IMR-90 (cell line): ENCODE data around the gene SGCE. TPM values are rescaled to one million over a fixed set of nuclear protein-coding genes. Genes with fewer than 3 reads are reported as not detected.

ENCODE experiments used
- ATAC-seq: fragments of 200-7000 bp; cut with Tn5 transposase; 2 replicates; pipeline ENCODE4 v1.9.1; 2020; ENCODE audit warnings: low read depth, mild to moderate bottlenecking, moderate library complexity
- BruUV-seq: library from RNA; stranded (reverse); fragments of 400-500 nt; replicated peaks from 2 replicates; lab custom pipeline; 2021; lab: Mats Ljungman, UMichigan
- CTCF ChIA-PET: fragments of 300-600 bp; formaldehyde crosslinking; extraction: SDS; loops from one replicate; lab custom pipeline; 2021; ENCODE audit warnings: antibody characterized with exemption; lab: Yijun Ruan, JAX
- POLR2A ChIA-PET: fragments of 300-600 bp; sonication (Branson Sonifier 250); formaldehyde crosslinking; loops from one replicate; lab custom pipeline; 2022; ENCODE audit warnings: antibody characterized with exemption; ENCODE audit not compliant: unreplicated experiment; lab: Charles Lee
- DNase-seq: peaks from one replicate; pipeline ENCODE4 v3.0.0; 2013
- H2AFZ ChIP-seq: replicated peaks from 2 replicates; pipeline ENCODE3; 2013; ENCODE audit warnings: low read length, mild to moderate bottlenecking; ENCODE audit not compliant: poor library complexity
- H2AK5ac ChIP-seq: 2 replicates; pipeline ENCODE4 v1.6.1; 2013; ENCODE audit warnings: low read depth, low read length, inconsistent platforms
- H2AK9ac ChIP-seq: replicated peaks from 2 replicates; pipeline ENCODE3; 2013; ENCODE audit warnings: mild to moderate bottlenecking, low read depth, low read length, moderate library complexity; ENCODE audit not compliant: poor library complexity
- H2BK120ac ChIP-seq: 2 replicates; pipeline ENCODE4 v1.6.1; 2013; ENCODE audit warnings: low read depth, low read length, inconsistent platforms
- H2BK15ac ChIP-seq: 3 replicates; pipeline ENCODE4 v1.6.1; 2013; ENCODE audit warnings: low read depth, low read length, inconsistent platforms
- H2BK20ac ChIP-seq: 2 replicates; pipeline ENCODE4 v1.6.1; 2013; ENCODE audit warnings: low read depth, mild to moderate bottlenecking, inconsistent platforms, low read length, moderate library complexity
- H2BK5ac ChIP-seq: 2 replicates; pipeline ENCODE4 v1.6.1; 2013; ENCODE audit warnings: mild to moderate bottlenecking, low read depth, low read length, inconsistent platforms; ENCODE audit not compliant: poor library complexity, severe bottlenecking
- H3K14ac ChIP-seq: replicated peaks from 2 replicates; pipeline ENCODE4 v1.6.1; 2013; ENCODE audit warnings: low read depth, low read length, inconsistent platforms
- H3K18ac ChIP-seq: 2 replicates; pipeline ENCODE4 v1.6.1; 2013; ENCODE audit warnings: low read depth, low read length, control low read depth
- H3K23ac ChIP-seq: 2 replicates; pipeline ENCODE4 v1.6.1; 2013; ENCODE audit warnings: low read depth, low read length, inconsistent platforms
- H3K27ac ChIP-seq: 2 replicates; pipeline ENCODE4 v1.5.1; 2013; ENCODE audit warnings: mild to moderate bottlenecking, control low read depth, low read length; ENCODE audit not compliant: insufficient read depth
- H3K27me3 ChIP-seq: 2 replicates; pipeline ENCODE4 v1.6.1; 2013; ENCODE audit warnings: low read length; ENCODE audit not compliant: control insufficient read depth, insufficient read depth
- H3K36me3 ChIP-seq: 2 replicates; pipeline ENCODE4 v1.6.1; 2013; ENCODE audit warnings: low read length, mixed read lengths; ENCODE audit not compliant: control insufficient read depth, insufficient read depth
- H3K4ac ChIP-seq: 2 replicates; pipeline ENCODE4 v1.6.1; 2013; ENCODE audit warnings: low read depth, low read length, inconsistent platforms
- H3K4me1 ChIP-seq: 2 replicates; pipeline ENCODE4 v1.6.1; 2013; ENCODE audit warnings: low read length, mixed read lengths; ENCODE audit not compliant: control insufficient read depth, insufficient read depth
- H3K4me2 ChIP-seq: 2 replicates; pipeline ENCODE4 v1.6.1; 2013; ENCODE audit warnings: low read depth, mild to moderate bottlenecking, control low read depth, low read length, moderate library complexity
- H3K4me3 ChIP-seq: 2 replicates; pipeline ENCODE4 v1.5.1; 2013; ENCODE audit warnings: low read depth, mild to moderate bottlenecking, control low read depth, low read length, moderate library complexity; ENCODE audit not compliant: insufficient read depth
- H3K56ac ChIP-seq: 2 replicates; pipeline ENCODE4 v1.6.1; 2013; ENCODE audit warnings: low read length, inconsistent platforms; ENCODE audit not compliant: insufficient read depth; ENCODE audit errors: extremely low read depth
- H3K79me1 ChIP-seq, 2 experiments: 2 replicates each; pipeline ENCODE4 v1.6.1; 2013; ENCODE audit warnings: low read length in 2 of 2, inconsistent platforms in 1 of 2, low read depth in 1 of 2
- H3K9ac ChIP-seq: 2 replicates; pipeline ENCODE4 v1.6.1; 2013; ENCODE audit warnings: low read depth, low read length, control low read depth
- H3K9me1 ChIP-seq: 2 replicates; pipeline ENCODE4 v1.6.1; 2013; ENCODE audit warnings: low read length, inconsistent platforms; ENCODE audit not compliant: insufficient read depth
- H3K9me3 ChIP-seq: 2 replicates; pipeline ENCODE4 v1.6.1; 2013; ENCODE audit warnings: low read length; ENCODE audit not compliant: control insufficient read depth, insufficient read depth
- H4K20me1 ChIP-seq: 2 replicates; pipeline ENCODE4 v1.6.1; 2013; ENCODE audit warnings: low read length, inconsistent platforms; ENCODE audit not compliant: insufficient read depth
- H4K5ac ChIP-seq: 2 replicates; pipeline ENCODE4 v1.6.1; 2013; ENCODE audit warnings: mild to moderate bottlenecking, low read depth, low read length, control low read depth
- H4K8ac ChIP-seq, 2 experiments: 2 replicates each; pipeline ENCODE4 v1.6.1; 2013; ENCODE audit warnings: low read depth in 2 of 2, low read length in 2 of 2, control low read depth in 1 of 2, inconsistent platforms in 1 of 2
- H4K91ac ChIP-seq: 2 replicates; pipeline ENCODE4 v1.6.1; 2013; ENCODE audit warnings: low read depth, low read length, inconsistent platforms; ENCODE audit not compliant: insufficient read depth
- CEBPB ChIP-seq: IDR thresholded peaks from 2 replicates; pipeline ENCODE4 v1.6.1; 2012; ENCODE audit warnings: low read depth, low read length, improper control_type of control experiment
- MAFK ChIP-seq: IDR thresholded peaks from 2 replicates; pipeline ENCODE4 v1.6.1; 2012; ENCODE audit warnings: low read depth, low read length, improper control_type of control experiment
- MXI1 ChIP-seq: IDR thresholded peaks from 2 replicates; pipeline ENCODE4 v1.6.1; 2012; ENCODE audit warnings: low read depth, mild to moderate bottlenecking, low read length, moderate library complexity, borderline replicate concordance
- RAD21 ChIP-seq: IDR thresholded peaks from 2 replicates; pipeline ENCODE4 v1.6.1; 2012; ENCODE audit warnings: low read length, improper control_type of control experiment
- WGBS, 2 experiments: methylation state at CpG; one replicate each; pipeline versions ENCODE4 v1.1.5 to v1.1.7; 2013; ENCODE audit warnings: missing lambda C conversion rate in 2 of 2; ENCODE audit not compliant: insufficient read length in 1 of 2; ENCODE audit errors: extremely low coverage in 2 of 2; 5-methylcytosine and 5-hydroxymethylcytosine counted together
- dilution Hi-C: fragments of 300-500 bp; cut with HindIII; formaldehyde crosslinking; loops from one replicate; pipeline ENCODE4 v1.14.3; 2018; ENCODE audit warnings: low sequenced_read_pairs; ENCODE audit not compliant: unreplicated experiment
- in situ Hi-C: fragments of 300-500 bp; cut with MboI; formaldehyde crosslinking; loops from 3 replicates; pipeline ENCODE4 v1.14.3; 2019; ENCODE audit warnings: low sequenced_read_pairs, inconsistent platforms, mixed read lengths
- intact Hi-C: fragments of 100-400 bp; cut with micrococcal nuclease; formaldehyde crosslinking; loops from 2 replicates; pipeline ENCODE4 v1.10.0; 2022
- polyA plus RNA-seq, 3 experiments: library from polyadenylated mRNA; depleted of rRNA; stranded (reverse); fragments of >200 nt; gene quantifications; 2 replicates each; pipeline ENCODE4 v1.2.3, GENCODE V29; 2012; ENCODE audit warnings: low replicate concordance in 1 of 3
- total RNA-seq: library from RNA; depleted of rRNA; stranded (reverse); fragments of >200 nt; gene quantifications from 2 replicates; pipeline ENCODE4 v1.2.3, GENCODE V29; 2012
- TF ChIP-seq, protein P1 (sequence below): conservative IDR thresholded peaks from 2 replicates; pipeline ENCODE4 v1.5.1; 2012; ENCODE audit warnings: mild to moderate bottlenecking, low read depth, low read length, improper control_type of control experiment

SGCE gene
- total and polyA plus RNA-seq, 2 of the 4 experiments (the other 2 are of a cell fraction) = 39.4 to 40.5 TPM

GRCh38 chr7:94656658-94656924 lies 658 bp upstream of the SGCE start:
- 62% methylated on average over 9 of the region's 10 CpGs; no CpG with 5 or more reads in 1 of the 2 experiments for WGBS, 2 experiments

More at GRCh38 chr7:94656658-94656924, 658 bp upstream of the SGCE start:
- peak overlapping the region; percentile 55 for H3K4me3 ChIP-seq
- H3K9me3 ChIP-seq = no peaks in the 10 kb centered on the region
- no TSS peak for BruUV-seq
- intact Hi-C loops (loop anchor here (2.0 to 10.0 kb wide), 3 partner anchors 40 to 369 kb away; no protein-coding TSS in a partner anchor), in situ Hi-C loops (loop anchor here (10.0 kb wide), 1 partner anchor 372 kb away; no protein-coding TSS in a partner anchor), dilution Hi-C loops (no loop called here)
- TF ChIP-seq MAFK (no peak), MXI1 (no peak), CEBPB (no peak), RAD21 (no peak)
- TF ChIP-seq, protein P1, sequence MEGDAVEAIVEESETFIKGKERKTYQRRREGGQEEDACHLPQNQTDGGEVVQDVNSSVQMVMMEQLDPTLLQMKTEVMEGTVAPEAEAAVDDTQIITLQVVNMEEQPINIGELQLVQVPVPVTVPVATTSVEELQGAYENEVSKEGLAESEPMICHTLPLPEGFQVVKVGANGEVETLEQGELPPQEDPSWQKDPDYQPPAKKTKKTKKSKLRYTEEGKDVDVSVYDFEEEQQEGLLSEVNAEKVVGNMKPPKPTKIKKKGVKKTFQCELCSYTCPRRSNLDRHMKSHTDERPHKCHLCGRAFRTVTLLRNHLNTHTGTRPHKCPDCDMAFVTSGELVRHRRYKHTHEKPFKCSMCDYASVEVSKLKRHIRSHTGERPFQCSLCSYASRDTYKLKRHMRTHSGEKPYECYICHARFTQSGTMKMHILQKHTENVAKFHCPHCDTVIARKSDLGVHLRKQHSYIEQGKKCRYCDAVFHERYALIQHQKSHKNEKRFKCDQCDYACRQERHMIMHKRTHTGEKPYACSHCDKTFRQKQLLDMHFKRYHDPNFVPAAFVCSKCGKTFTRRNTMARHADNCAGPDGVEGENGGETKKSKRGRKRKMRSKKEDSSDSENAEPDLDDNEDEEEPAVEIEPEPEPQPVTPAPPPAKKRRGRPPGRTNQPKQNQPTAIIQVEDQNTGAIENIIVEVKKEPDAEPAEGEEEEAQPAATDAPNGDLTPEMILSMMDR = no peak
- H4K8ac ChIP-seq = no peak overlapping the region; a peak in 1 of 4 replicates
- H3K27ac ChIP-seq = no peak overlapping the region
- H3K9me1 ChIP-seq = no peaks in the 10 kb centered on the region
- no peaks in the 10 kb centered on the region for H3K36me3 ChIP-seq
- H2AFZ ChIP-seq = peak overlapping the region; percentile 100
- no peak overlapping the region for H2BK15ac ChIP-seq
- H3K23ac ChIP-seq = 0 out of 2 replicates have a peak overlapping the region, but pooled peaks have one; percentile 3
- no peak overlapping the region for H2BK20ac ChIP-seq
- H4K20me1 ChIP-seq = no peaks in the 10 kb centered on the region
- peak overlapping the region; percentile 31; the same call in 1 of the 2 replicates for H3K9ac ChIP-seq
- H2BK120ac ChIP-seq = no peak overlapping the region
- H4K91ac ChIP-seq = no peak overlapping the region
- no peak overlapping the region for H3K4ac ChIP-seq
- no peak overlapping the region for H2BK5ac ChIP-seq
- no peak overlapping the region for H3K18ac ChIP-seq
- H3K79me1 ChIP-seq = peaks cover 8 to 15% of the 10 kb centered on the region in 2 experiments
- no peak overlapping the region for H3K56ac ChIP-seq
- ChIA-PET POLR2A (no interaction called here), CTCF (interaction anchor here (0.6 to 2.0 kb wide), 4 partner anchors 9 to 368 kb away, joined by 3 to 7 read pairs (median 4); no protein-coding TSS in a partner anchor)
- H3K4me2 ChIP-seq = peak overlapping the region; percentile 97
- no peaks in the 10 kb centered on the region for H3K4me1 ChIP-seq
- no peak overlapping the region for H2AK5ac ChIP-seq
- H2AK9ac ChIP-seq = no peak overlapping the region
- no peak overlapping the region for H3K14ac ChIP-seq
- no peaks in the 10 kb centered on the region for H3K27me3 ChIP-seq
- no peak overlapping the region for H4K5ac ChIP-seq
- ATAC-seq = no peak
- no peak for DNase-seq
